Hematopoietic multipotent progenitor cell treated with erythropoietin and hydrocortisone succinate and interleukin-3 and kit ligand, for 8 days (in vitro differentiated cells): Measurements from ENCODE around the gene SMG9.

ENCODE experiments used
- DNase-seq: peaks from one replicate; pipeline ENCODE4 v3.0.0-alpha.2; 2015

SMG9 gene

DNA sequence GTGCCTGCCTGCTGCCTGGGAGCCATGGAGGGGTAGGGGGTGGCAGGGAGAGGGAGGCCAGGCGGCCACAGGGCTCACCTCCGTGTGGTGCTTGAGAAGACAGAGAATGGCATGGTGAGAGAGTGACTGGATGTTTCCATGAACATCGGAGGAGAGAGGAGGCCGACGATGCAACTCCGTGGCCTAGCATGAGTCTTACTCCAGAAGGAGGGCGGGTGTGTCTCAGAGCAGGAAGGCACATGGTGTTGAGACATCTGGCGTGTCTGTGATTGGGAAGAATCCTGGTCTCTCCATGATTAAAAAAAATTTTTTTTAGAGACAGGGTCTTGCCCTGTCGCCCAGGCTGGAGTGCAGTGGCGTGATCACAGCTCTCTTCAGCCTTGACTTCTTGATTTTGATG lies 33.8 kb downstream of the SMG9 start:
- DNase-seq: no peak

GRCh38 chr19:43719918-43720317 lies 34.8 kb downstream of the SMG9 start:
- DNase-seq: no peak

GRCh38 chr19:43719378-43719868 lies 35.3 kb downstream of the SMG9 start:
- DNase-seq: no peak

- DNase-seq: no peak
Measured at GRCh38 chr19:43718627-43719377, 36.0 kb downstream of the SMG9 start.

- no peak for DNase-seq
Measured at GRCh38 chr19:43715776-43716175, 39.0 kb downstream of the SMG9 start, which contains the start of gene IRGC. IRGC (plus strand) TSS chr19:43716076; CDS start chr19:43718559, 2,483 bp downstream.

- no peak for DNase-seq
Measured at GRCh38 chr19:43713208-43713607, 41.6 kb downstream of the SMG9 start.

- DNase-seq: no peak
Measured at GRCh38 chr19:43711751-43712355, 42.9 kb downstream of the SMG9 start.

- no peak for DNase-seq
Measured at GRCh38 chr19:43708716-43709115, 46.0 kb downstream of the SMG9 start.

DNA sequence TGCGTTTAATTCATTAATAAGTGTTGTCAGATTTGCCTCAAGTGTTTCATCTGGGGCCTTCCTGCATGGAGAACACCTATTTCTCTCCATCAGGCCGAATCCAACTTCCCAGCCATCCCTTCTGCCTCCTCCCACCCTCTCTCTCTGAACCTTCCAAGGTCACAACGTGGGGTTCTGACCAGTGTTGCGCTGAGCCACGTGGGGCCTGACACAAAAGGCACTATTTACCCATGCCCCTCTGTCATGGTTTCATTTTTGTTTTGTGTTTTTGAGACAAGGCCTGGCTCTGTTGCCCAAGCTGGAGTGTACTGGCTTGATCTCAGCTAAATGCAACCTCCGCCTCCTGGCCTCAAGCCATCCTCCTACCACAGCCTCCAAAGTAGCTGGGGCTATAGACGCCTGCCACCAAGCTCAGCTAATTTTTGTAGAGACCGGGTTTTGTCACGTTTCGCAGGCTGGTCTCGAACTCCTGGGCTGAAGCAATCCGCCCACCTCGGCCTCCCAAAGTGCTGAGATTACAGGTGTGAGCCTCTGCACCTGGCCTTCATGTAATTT lies 47.5 kb downstream of the SMG9 start:
- no peak for DNase-seq

DNA sequence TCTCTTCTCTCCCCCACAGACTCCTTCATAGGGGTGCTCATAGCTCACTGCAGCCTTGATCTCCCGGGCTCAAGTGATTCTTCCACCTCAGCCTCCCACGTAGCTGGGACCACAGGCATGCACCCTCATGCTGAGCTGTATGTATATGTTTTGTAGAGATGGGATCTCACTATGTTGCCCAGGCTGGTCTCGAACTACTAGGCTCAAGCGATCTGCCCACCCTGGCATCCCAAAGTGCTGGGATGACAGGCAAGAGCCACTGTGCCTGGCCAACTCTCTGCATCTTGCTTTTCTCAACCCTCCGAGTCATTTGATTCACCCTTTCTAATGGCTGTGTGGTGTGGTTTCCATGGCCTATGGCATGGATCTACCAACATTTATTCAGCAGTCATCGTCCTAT lies 49.0 kb downstream of the SMG9 start:
- no peak for DNase-seq

DNA sequence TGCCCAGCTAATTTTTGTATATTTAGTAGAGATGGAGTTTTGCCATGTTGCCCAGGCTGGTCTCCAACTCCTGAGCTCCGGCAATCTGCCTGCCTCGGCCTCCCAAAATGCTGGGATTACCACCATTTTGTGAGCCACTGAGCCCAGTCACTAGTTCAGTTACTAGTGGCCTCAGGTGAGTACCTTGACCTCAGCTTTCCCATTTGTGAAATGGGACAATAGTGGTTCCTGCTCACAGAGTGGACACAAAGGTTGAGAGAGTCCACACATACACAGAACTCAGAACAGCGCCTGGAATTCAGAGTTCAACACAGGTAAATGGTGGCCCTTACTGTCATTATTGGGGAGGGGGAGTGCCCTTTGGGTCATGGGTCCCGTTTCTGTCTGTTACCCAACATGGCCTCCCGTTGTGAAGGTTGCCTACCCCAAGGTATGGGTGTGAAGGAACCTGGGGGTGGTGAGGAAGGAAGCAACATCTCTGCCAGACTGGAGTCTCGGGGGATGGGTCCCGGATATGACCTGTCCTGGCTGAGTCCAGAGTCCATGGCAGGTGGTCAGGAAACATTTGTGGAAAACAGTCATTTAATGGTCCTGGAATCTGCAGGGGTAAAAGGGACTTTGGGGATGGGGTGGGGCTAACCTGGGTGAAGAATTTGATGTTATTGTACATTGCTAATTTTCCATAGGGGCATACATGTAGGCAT lies 50.6 kb downstream of the SMG9 start:
- DNase-seq: no peak

- no peak for DNase-seq
Measured at GRCh38 chr19:43700395-43701000, 54.3 kb downstream of the SMG9 start.

GRCh38 chr19:43699506-43700394 lies 55.0 kb downstream of the SMG9 start:
- DNase-seq: no peak

GRCh38 chr19:43697295-43697694 lies 57.5 kb downstream of the SMG9 start:
- DNase-seq: no peak

- DNase-seq: no peak
Measured at GRCh38 chr19:43695985-43696704, 58.6 kb downstream of the SMG9 start.

GRCh38 chr19:43694553-43694952 lies 60.2 kb downstream of the SMG9 start:
- no peak for DNase-seq

DNA sequence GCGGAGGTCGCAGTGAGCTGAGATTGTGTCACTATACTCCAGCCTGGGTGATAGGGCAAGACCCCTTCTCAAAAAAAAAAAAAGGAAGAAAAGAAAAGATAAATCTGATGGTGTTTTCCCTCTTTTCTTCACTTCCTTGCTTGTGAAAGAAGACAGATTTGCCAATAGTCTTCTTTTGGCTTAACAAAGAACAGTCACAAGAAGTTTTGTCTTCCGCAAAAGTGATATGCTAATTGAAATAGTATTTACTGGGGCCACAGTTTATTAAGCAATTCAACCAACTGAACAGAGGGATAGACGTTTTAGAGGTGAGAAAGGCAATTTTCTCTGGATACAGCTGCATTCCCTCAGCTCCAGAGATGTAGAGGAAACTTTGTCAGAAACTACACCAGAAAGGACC lies 61.9 kb downstream of the SMG9 start:
- no peak for DNase-seq

- DNase-seq: no peak
Measured at GRCh38 chr19:43692385-43692784, 62.4 kb downstream of the SMG9 start.

DNA sequence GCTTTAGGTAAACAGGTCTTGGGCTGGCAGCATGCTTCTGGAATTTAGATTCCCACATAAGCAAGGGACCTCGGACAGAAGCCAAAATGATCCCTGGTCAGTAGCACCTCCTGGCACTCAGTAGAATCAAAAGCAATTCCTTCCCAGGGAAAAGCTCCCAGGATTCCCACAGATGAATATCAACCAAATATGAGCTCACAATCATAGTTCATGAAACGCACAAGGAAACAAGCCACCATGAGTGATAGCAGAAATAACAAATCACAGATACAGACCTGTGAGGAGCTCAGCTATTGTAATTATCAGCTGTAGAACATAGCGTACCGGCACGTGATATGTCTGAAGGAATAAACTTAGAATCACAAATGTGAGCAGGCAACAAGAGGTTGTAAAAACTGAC lies 63.0 kb downstream of the SMG9 start:
- DNase-seq: no peak

DNA sequence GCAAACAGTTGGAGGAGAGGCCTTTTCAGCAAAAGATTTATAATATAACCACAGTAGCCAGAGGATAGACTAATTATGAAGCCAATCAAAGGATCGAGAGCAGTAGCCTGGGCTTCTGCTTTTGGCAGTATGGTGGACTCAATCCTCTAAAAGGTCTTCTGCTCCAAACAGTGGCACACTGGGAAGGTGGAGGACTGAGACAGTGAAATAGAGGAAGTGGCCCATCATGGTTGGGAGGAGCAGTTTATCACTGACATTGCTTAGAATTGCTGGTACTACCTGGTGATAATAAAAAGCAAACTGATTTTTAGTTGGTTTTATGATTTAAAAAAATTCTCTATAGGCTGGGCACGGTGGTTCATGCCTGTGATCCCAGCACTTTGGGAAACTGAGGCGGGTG lies 63.9 kb downstream of the SMG9 start:
- DNase-seq: no peak

DNA sequence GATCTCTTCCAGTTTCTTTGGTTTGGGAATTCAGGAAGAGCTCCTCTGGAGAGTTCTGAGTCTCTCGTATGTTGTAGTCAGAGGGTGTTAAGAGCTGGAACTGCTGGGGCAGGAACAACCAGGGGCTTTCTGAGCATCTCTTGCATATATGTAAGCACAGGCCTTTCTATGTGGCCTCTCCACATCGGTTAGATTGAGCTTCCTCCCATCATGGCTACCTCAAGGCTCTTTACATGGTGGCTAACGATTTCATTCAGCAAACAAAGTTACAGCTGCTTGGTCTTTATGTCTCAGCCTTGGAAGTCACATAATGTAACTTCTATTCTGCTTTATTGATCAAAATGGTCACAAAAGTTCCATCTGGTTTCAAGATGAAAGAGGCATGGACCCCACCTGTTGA lies 64.3 kb downstream of the SMG9 start:
- DNase-seq: no peak
